DMS114 treated with DMSO at 0.1 percent for 48 hours (cell line): ENCODE measurements around the gene MANSC1.
"Not testable (repeated sequence)": the region's sequence is repeated elsewhere in the genome, so short reads cannot be mapped to it uniquely, and the experiment has no call there.

Experiments used
- DNase-seq: peaks from one replicate; lab custom pipeline; 2025; ENCODE audit not compliant: unreplicated experiment; lab: John Stamatoyannopoulos, UW

MANSC1 gene

GRCh38 chr12:12327802-12328201 is 22.2 kb downstream of the MANSC1 start:
- DNase-seq: peak; percentile 68

DNA sequence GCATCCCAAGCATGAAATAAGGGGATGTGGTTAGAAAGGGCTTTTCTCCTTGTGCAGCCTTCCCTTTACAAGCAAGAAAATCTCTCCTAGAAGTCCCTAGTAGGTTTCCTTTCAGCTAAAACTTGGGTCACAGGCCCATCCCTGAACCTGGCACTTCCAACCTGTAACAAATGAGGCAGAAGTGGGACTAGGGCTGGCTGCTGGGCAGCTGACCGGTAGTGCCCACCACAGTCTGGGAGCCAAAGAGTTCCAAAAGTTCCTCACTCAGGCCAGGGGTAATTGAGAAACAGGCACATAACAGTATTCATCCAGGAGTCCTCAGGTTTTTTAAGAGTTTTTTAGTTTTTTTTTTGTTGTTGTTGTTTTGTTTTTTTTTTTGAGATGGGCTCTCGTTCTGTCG is 23.8 kb downstream of the MANSC1 start:
- no peak for DNase-seq

DNA sequence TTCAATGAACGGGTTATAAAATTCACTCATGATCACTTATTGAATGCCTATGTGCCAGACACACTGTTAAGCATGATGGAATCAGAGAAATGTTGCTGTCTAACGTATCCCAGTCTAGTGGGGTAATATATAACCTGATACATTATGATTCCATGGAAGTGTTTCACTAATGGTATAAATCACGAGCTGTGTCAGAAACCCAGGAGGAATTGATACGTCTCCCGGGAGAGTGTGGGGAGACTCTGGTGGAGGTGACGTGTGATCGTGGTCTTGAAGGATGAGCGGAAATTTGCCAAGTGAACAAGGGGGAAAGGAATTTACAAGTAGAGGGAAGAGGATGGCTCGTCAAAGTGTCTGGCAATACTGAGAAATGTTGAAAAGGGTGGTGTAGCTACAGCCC is 26.5 kb downstream of the MANSC1 start:
- no peak for DNase-seq

GRCh38 chr12:12323118-12323517 is 26.9 kb downstream of the MANSC1 start:
- DNase-seq: no peak

- DNase-seq: no peak
Observed at GRCh38 chr12:12319451-12320183, 30.4 kb downstream of the MANSC1 start.

GRCh38 chr12:12315838-12316237 is 34.2 kb downstream of the MANSC1 start:
- DNase-seq: no peak

GRCh38 chr12:12310695-12311094 is 39.3 kb downstream of the MANSC1 start:
- DNase-seq: not testable (repeated sequence)

GRCh38 chr12:12305568-12306300 is 44.3 kb downstream of the MANSC1 start:
- DNase-seq: no peak

DNA sequence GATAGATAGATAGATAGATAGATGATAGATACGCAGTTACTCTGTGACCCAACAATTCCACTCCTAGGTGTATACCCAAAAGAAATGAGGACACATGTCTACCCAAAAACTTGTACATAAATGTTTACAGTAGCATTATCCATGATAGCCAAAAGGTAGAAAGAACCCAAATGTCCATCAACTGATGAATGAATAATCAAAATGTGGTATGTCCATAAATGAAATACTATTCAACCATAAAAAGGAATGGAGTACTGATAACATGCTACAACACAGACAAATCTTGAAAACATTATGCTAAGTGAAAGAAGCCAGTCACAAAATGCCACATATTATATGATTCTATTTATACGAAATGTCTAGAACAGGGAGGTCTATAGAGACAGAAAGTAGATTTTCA is 47.1 kb downstream of the MANSC1 start:
- no peak for DNase-seq

DNA sequence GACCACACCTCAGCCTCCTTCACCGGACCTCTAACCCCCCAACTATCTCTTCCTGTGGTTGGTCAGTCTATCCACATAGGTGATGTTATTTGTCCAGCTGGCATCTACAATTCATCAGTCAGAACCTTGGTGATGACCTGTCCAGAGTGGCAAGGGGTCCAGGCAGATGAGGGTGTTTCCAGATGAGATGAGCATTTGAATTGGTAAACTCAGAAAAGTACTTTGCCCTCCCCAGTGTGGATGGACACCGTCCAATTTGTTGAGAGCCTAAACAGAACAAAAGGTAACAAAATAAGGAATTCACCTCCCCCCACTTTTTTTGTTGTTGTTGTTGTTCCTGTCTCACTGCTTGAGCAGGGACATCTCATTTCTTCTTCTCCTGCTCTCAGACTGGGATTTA is 48.9 kb downstream of the MANSC1 start:
- DNase-seq: no peak

GRCh38 chr12:12297201-12297830 is 52.7 kb downstream of the MANSC1 start:
- no peak for DNase-seq

DNA sequence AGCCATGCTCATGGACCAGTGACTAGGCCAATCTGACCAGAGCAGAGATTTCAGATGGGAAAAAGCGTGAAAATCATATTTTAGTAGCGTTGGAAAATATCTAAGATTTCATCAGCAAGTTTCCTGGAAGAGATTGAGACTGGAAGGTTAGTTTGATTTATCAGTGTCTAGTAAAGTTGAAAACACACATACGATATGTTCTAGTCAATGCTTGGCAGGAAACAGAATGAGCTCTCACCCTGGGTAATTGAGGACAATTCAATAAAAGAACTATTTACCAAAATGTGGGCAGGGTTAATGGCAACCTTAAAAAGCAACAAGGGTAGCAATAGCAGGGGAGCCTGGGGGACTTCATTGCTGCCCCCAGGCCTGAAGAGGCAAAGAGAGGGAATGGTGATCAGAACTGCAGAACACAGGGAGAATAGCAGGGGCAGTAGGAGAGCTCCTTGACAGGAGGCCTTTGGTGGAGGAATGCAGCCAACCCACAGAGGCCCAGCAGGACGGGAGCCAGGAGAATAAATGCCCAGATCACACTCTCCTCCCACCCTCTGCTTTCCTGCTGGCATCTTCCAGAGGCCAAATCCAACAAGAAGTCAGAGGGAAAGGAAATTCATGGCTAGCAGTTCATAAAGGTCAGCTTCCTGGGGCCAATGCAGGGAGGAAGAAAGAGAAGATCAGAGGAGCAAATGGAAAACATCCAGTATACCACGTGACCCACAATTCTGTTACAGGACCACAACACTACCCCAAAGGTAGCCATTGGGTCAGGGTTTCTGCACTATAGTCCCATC is 55.6 kb downstream of the MANSC1 start:
- DNase-seq: no peak

- no peak for DNase-seq
Observed at GRCh38 chr12:12290206-12290605, 59.8 kb downstream of the MANSC1 start.

DNA sequence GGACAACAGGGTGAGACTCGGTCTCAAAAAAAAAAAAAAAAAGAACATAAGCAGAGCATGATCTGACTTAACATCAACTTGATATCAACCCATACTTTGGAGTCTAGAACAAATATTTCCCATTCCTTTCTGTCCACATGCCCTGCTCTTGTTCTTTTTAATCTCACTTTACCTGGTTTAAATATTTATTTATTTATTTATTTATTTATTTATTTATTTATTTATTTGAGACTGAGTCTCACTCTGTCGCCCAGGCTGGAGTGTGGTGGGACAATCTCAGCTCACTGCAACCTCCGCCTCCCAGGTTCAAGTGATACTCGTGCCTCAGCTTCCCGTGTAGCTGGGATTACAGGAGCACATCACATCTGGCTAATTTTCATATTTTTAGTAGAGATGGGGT is 63.6 kb downstream of the MANSC1 start:
- no peak for DNase-seq

DNA sequence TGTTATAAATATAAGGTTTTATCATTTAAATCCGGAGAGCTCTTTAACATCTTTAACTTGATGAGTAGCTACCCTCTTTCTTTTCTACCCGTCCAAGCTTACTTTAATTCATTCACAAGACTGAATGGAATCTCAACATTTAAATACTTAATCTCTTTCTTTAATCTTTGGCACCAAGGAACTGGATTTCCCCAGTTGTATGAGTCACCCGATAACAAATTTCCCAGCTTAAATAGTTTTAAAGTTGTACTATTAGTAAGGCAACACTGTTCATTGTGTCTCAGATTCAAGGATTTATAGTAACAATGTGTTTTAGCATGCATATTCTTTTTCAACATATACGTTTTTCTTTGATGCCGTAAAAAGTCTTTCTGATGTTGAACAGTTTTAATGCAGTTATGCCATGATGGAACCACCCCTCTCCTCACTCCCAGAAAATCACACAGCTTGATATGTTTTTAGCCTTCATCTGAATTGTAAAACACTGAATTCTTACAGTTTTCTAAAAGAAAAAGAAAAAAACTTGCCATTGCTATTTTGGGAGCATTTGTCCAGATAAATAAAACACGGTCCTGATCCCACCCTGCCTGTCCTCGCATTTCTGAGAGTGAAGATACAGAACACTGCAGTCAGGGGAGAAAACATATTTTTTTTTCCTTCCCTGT is 67.1 kb downstream of the MANSC1 start:
- DNase-seq: no peak

DNA sequence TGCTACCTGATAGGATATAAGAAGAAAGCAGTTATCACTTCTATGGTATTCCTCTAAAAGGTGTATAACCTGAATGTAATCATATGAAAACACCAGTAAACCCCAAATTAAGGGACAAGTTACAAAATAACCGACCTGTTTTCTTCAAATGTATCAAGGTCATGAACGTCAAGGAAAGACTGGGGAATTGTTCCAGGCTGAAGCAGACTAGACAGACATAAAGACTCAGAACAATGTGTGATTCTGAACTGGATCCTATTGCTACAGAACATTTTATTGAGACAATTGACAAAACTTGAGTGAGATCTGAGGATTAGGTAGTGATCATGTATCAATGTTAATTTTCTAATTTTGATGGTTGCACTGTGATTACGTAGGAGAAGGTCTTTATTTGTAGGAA is 67.8 kb downstream of the MANSC1 start:
- DNase-seq: no peak

- DNase-seq: no peak
Observed at GRCh38 chr12:12281134-12281533, 68.9 kb downstream of the MANSC1 start.

- DNase-seq: no peak
Observed at GRCh38 chr12:12278899-12279298, 71.1 kb downstream of the MANSC1 start.
